D341Med (cell line): Measurements from ENCODE around the gene MLX.
A peak's percentile ranks its signal among the peaks of the same experiment; 100 is the strongest.

Source experiments
- DNase-seq: peaks from one replicate; pipeline ENCODE4 v3.0.0; 2012; ENCODE audit warnings: low spot score

The MLX gene

GRCh38 chr17:42566883-42567573 lies at the start of gene MLX:
MLX (plus strand) TSS chr17:42567100; CDS start chr17:42567125, 25 bp downstream.
- DNase-seq = peak; percentile 100

GRCh38 chr17:42517516-42517915 lies 49.4 kb upstream of the MLX start:
- peak; percentile 95 for DNase-seq

GRCh38 chr17:42518046-42518754 lies 48.7 kb upstream of the MLX start:
- DNase-seq = peak; percentile 45

GRCh38 chr17:42518755-42519545 lies 48.0 kb upstream of the MLX start:
- peak; percentile 41 for DNase-seq

GRCh38 chr17:42519546-42520491 lies 47.1 kb upstream of the MLX start:
- peak; percentile 43 for DNase-seq

GRCh38 chr17:42520540-42520951 lies 46.4 kb upstream of the MLX start:
- DNase-seq = peak; percentile 48

GRCh38 chr17:42521036-42521435 lies 45.9 kb upstream of the MLX start:
- DNase-seq = no peak

GRCh38 chr17:42521666-42522262 lies 45.1 kb upstream of the MLX start:
- peak; percentile 21 for DNase-seq

GRCh38 chr17:42522263-42522790 lies 44.6 kb upstream of the MLX start:
- DNase-seq = peak; percentile 34

GRCh38 chr17:42522798-42523278 lies 44.1 kb upstream of the MLX start:
- peak; percentile 25 for DNase-seq

GRCh38 chr17:42525221-42525620 lies 41.7 kb upstream of the MLX start:
- no peak for DNase-seq

GRCh38 chr17:42526031-42526444 lies 40.9 kb upstream of the MLX start:
- no peak for DNase-seq

- DNase-seq = no peak
These were observed 39.0 kb upstream of the MLX start for GRCh38 chr17:42527932-42528331.

- no peak for DNase-seq
These were observed 37.8 kb upstream of the MLX start for GRCh38 chr17:42529061-42529460.

GRCh38 chr17:42530952-42531454 lies 35.9 kb upstream of the MLX start:
- DNase-seq = no peak

GRCh38 chr17:42531455-42532354 lies 35.2 kb upstream of the MLX start:
- peak; percentile 86 for DNase-seq

- peak; percentile 45 for DNase-seq
These were observed 31.5 kb upstream of the MLX start for GRCh38 chr17:42535155-42536047.

- peak; percentile 100 for DNase-seq
These were observed 30.9 kb upstream of the MLX start, which contains the start of gene NAGLU for GRCh38 chr17:42536048-42536371. NAGLU (plus strand) TSS chr17:42536241; CDS start chr17:42536273, 32 bp downstream.
